B cell (primary cell): ENCODE measurements around the gene SLC39A8. TPM values are rescaled to one million over a fixed set of nuclear protein-coding genes. Genes with fewer than 3 reads are reported as not detected.
A peak's percentile ranks its signal among the peaks of the same experiment; 100 is the strongest.

Experiments used
- ATAC-seq: fragments of 200-7000 bp; cut with Tn5 transposase; one replicate; pipeline ENCODE4 v1.10.0; 2021; ENCODE audit warnings: low read depth, mild to moderate bottlenecking, moderate number of reproducible peaks, moderate library complexity
- CTCF ChIA-PET: fragments of 350-600 bp; sonication (Branson Sonifier 250); formaldehyde crosslinking; loops from one replicate; lab custom pipeline; 2021; ENCODE audit warnings: antibody characterized with exemption, inconsistent platforms; lab: Charles Lee
- POLR2A ChIA-PET: fragments of 350-600 bp; sonication (Branson Sonifier 250); formaldehyde crosslinking; loops from one replicate; lab custom pipeline; 2021; ENCODE audit warnings: antibody characterized with exemption; lab: Charles Lee
- DNase-seq: peaks from one replicate; pipeline ENCODE4 v3.0.0; 2013
- H2AFZ ChIP-seq: 2 replicates; pipeline ENCODE4 v1.6.1; 2012; ENCODE audit warnings: mild to moderate bottlenecking, low read depth, low read length; ENCODE audit not compliant: insufficient read depth, poor library complexity, severe bottlenecking
- H3K27ac ChIP-seq, 2 donors: 1 replicate in 1 of 2; 2 replicates in 1 of 2; pipeline ENCODE4 v1.5.1; 2012 to 2013; ENCODE audit warnings: low read length in 2 of 2, mild to moderate bottlenecking in 2 of 2, moderate library complexity in 1 of 2
- H3K27me3 ChIP-seq, 4 experiments: fragments of 200-600 bp in 1 of 4; sonication (generic) in 1 of 4; replicated peaks in 1 of 4; 1 replicate in 2 of 4; 2 replicates in 2 of 4; pipeline versions ENCODE4 v1.6.1 to v1.7.0; 2013 to 2016; ENCODE audit warnings: low read length in 3 of 4, mild to moderate bottlenecking in 2 of 4, mixed read lengths in 1 of 4, moderate library complexity in 1 of 4; ENCODE audit not compliant: insufficient read depth in 4 of 4, control insufficient read depth in 3 of 4; ENCODE audit errors: control extremely low read depth in 1 of 4
- H3K36me3 ChIP-seq, 2 experiments: replicated peaks in 1 of 2; 1 replicate in 1 of 2; 2 replicates in 1 of 2; pipeline versions ENCODE4 v1.6.1 to v1.7.1; 2013; ENCODE audit warnings: low read length in 1 of 2; ENCODE audit not compliant: insufficient read depth in 2 of 2, control insufficient read depth in 1 of 2; ENCODE audit errors: control extremely low read depth in 1 of 2, extremely low read depth in 1 of 2
- H3K4me1 ChIP-seq, 2 donors: fragments of 200-600 bp in 1 of 2; sonication (generic) in 1 of 2; 1 replicate in 1 of 2; 2 replicates in 1 of 2; pipeline versions ENCODE4 v1.5.1 to v1.6.1; 2013 to 2017; ENCODE audit warnings: low read length in 2 of 2; ENCODE audit not compliant: control insufficient read depth in 2 of 2, insufficient read depth in 2 of 2
- H3K4me2 ChIP-seq: replicated peaks from 2 replicates; pipeline ENCODE3; 2012; ENCODE audit warnings: mild to moderate bottlenecking, low read depth, low read length; ENCODE audit not compliant: poor library complexity, severe bottlenecking
- H3K4me3 ChIP-seq, 5 experiments: fragments of 200-600 bp in 1 of 5; sonication (generic) in 1 of 5; 1 replicate in 3 of 5; 2 replicates in 2 of 5; pipeline versions ENCODE4 v1.5.1 to v1.7.0; 2011 to 2016; ENCODE audit warnings: low read length in 4 of 5, mild to moderate bottlenecking in 4 of 5, low read depth in 2 of 5, control low read depth in 1 of 5, moderate library complexity in 1 of 5; ENCODE audit not compliant: insufficient read depth in 1 of 5; ENCODE audit errors: control extremely low read depth in 1 of 5, extremely low read depth in 1 of 5
- H3K79me2 ChIP-seq: fragments of 200-600 bp; sonication (generic); one replicate; pipeline ENCODE4 v1.6.0; 2016; ENCODE audit warnings: low read length; ENCODE audit not compliant: control insufficient read depth, insufficient read depth
- H3K9ac ChIP-seq: fragments of 200-600 bp; sonication (generic); 2 replicates; pipeline ENCODE4 v1.6.1; 2017; ENCODE audit warnings: mild to moderate bottlenecking, low read length, moderate library complexity
- H3K9me3 ChIP-seq, 3 donors: one replicate each; pipeline versions ENCODE4 v1.6.1 to v1.7.1; 2013; ENCODE audit warnings: low read length in 2 of 3; ENCODE audit not compliant: control insufficient read depth in 2 of 3, insufficient read depth in 1 of 3; ENCODE audit errors: control extremely low read depth in 1 of 3
- H4K20me1 ChIP-seq: 2 replicates; pipeline ENCODE4 v1.6.0; 2012; ENCODE audit warnings: mild to moderate bottlenecking, low read length; ENCODE audit not compliant: insufficient read depth, control insufficient read depth, poor library complexity, severe bottlenecking
- H3K27ac Mint-ChIP-seq: one replicate; pipeline ENCODE4 v1.8.0; 2021; ENCODE audit warnings: mixed read lengths
- H3K27me3 Mint-ChIP-seq: one replicate; pipeline ENCODE4 v1.8.0; 2021; ENCODE audit warnings: mixed read lengths
- H3K4me1 Mint-ChIP-seq: one replicate; pipeline ENCODE4 v1.8.0; 2021; ENCODE audit warnings: mixed read lengths
- H3K4me3 Mint-ChIP-seq: one replicate; pipeline ENCODE4 v1.8.0; 2021; ENCODE audit warnings: mixed read lengths
- H3K9me3 Mint-ChIP-seq: one replicate; pipeline ENCODE4 v1.8.0; 2022; ENCODE audit warnings: mixed read lengths; ENCODE audit not compliant: insufficient read depth
- EZH2 ChIP-seq: IDR thresholded peaks from 2 replicates; pipeline ENCODE4 v1.6.1; 2012; ENCODE audit warnings: borderline replicate concordance, low read depth, mild to moderate bottlenecking, moderate library complexity, low read length; ENCODE audit not compliant: insufficient read depth, poor library complexity, severe bottlenecking
- WGBS: methylation state at CpG from one replicate; pipeline ENCODE4 v1.1.5; 2013; ENCODE audit warnings: missing lambda C conversion rate; ENCODE audit not compliant: insufficient coverage; 5-methylcytosine and 5-hydroxymethylcytosine counted together
- intact Hi-C: fragments of 100-400 bp; cut with micrococcal nuclease; formaldehyde crosslinking; loops from one replicate; pipeline ENCODE4 v1.10.0; 2022
- polyA plus RNA-seq: library from polyadenylated mRNA; depleted of rRNA; stranded (reverse); fragments of >200 nt; gene quantifications from 2 replicates; pipeline ENCODE4 v1.2.3, GENCODE V29; 2012
- total RNA-seq, 2 donors: library from RNA; stranded (reverse); fragments of 120-200 nt in 1 of 2; gene quantifications; 1 replicate in 1 of 2; 2 replicates in 1 of 2; pipeline versions ENCODE4 v1.2.3 to v1.2.4, GENCODE V29; 2013 to 2022
- TF ChIP-seq, protein P1 (sequence below): fragments of 200-600 bp; IDR thresholded peaks from one replicate; pipeline ENCODE4 v1.8.0; 2022; ENCODE audit warnings: antibody characterized with exemption, mild to moderate bottlenecking

Gene SLC39A8
- total and polyA plus RNA-seq, 2 donors (not counting 1 experiment from before 2014, with no cell fraction given), result 2.4 to 8.4 TPM

DNA sequence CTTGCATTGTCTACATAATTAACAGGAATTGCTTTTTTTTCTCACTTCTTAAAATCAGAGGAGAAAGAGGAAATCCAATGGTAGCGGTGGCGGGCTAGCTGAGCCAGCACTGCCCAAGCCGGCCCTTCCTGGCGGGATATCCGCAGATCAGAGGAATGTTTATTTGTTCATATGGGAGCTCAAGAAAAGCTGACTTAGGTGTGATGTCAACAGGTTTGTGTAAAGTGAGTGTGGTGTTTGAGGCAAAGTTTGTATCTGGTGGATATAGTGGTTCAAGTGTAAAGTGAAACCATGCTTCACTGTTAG lies 466 bp upstream of the SLC39A8 start:
- H3K36me3 ChIP-seq, result no peaks in the 10 kb centered on the region
- Mint-ChIP-seq H3K4me3 (peak overlapping the region; percentile 87), H3K27me3 (no peaks in the 10 kb centered on the region), H3K9me3 (no peaks in the 10 kb centered on the region), H3K27ac (peak overlapping the region; percentile 90), H3K4me1 (peaks cover 22% of the 10 kb centered on the region)
- H3K9ac ChIP-seq, result peak overlapping the region; percentile 81
- H3K9me3 ChIP-seq, result no peaks in the 10 kb centered on the region
- peak overlapping the region; percentile 85 for H3K4me2 ChIP-seq
- H4K20me1 ChIP-seq, result no peaks in the 10 kb centered on the region
- no peaks in the 10 kb centered on the region for H3K27me3 ChIP-seq
- peaks cover 22% of the 10 kb centered on the region for H3K79me2 ChIP-seq
- no peak for DNase-seq
- WGBS, result 0% methylated on average over 5 of the region's 5 CpGs
- no peak for ATAC-seq
- H3K27ac ChIP-seq, result peak overlapping the region; percentile 35 to 90
- POLR2A ChIA-PET, result no interaction called here
- no peak for TF ChIP-seq EZH2
- TF ChIP-seq, protein P1, sequence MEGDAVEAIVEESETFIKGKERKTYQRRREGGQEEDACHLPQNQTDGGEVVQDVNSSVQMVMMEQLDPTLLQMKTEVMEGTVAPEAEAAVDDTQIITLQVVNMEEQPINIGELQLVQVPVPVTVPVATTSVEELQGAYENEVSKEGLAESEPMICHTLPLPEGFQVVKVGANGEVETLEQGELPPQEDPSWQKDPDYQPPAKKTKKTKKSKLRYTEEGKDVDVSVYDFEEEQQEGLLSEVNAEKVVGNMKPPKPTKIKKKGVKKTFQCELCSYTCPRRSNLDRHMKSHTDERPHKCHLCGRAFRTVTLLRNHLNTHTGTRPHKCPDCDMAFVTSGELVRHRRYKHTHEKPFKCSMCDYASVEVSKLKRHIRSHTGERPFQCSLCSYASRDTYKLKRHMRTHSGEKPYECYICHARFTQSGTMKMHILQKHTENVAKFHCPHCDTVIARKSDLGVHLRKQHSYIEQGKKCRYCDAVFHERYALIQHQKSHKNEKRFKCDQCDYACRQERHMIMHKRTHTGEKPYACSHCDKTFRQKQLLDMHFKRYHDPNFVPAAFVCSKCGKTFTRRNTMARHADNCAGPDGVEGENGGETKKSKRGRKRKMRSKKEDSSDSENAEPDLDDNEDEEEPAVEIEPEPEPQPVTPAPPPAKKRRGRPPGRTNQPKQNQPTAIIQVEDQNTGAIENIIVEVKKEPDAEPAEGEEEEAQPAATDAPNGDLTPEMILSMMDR, result peak; percentile 54
- H3K4me1 ChIP-seq, result peaks cover 21 to 22% of the 10 kb centered on the region in 2 donors
- intact Hi-C loops, result loop anchor here (1.0 to 10.0 kb wide), 8 partner anchors 86 to 1001 kb away; partner anchors contain the start of genes BDH2, CENPE, PPP3CA and SLC9B1
- peak overlapping the region; percentile 92 for H2AFZ ChIP-seq
- H3K4me3 ChIP-seq, result peak overlapping the region; percentile 36 to 91 (median 84)
- CTCF ChIA-PET, result interaction anchor here (0.7 to 1.1 kb wide), 4 partner anchors 9 to 746 kb away, joined by 3 to 7 read pairs (median 4); no protein-coding TSS in a partner anchor

DNA sequence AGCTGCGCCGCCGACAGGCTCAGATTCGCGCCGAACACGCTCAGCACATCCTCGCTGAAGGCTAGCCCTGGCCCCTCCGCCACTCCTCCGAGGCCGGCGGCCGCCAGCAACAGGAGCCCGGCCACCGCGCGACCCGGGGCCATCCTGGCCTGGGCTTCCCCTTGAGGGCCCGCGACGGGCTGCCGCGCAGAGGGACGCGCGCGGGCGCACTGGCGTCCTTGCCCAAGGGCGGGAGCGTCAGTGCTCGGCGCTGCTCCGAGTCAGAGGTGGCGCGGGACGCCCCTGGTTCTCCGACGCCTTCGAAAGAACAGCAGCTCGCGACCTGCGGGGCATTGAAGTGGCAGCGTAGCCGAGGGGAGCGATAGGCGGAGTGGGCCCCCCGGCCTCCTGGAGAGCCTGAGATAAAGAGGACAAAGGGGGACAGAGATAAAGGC lies 745 bp downstream of the SLC39A8 start:
- Histone ChIP-seq H3K36me3 (no peaks in the 10 kb centered on the region), H3K4me2 (peak overlapping the region; percentile 85), H3K4me1 (peaks cover 21 to 23% of the 10 kb centered on the region in 2 donors), H3K4me3 (peak overlapping the region; percentile 75 to 91 (median 84)), H3K9me3 (no peaks in the 10 kb centered on the region), H4K20me1 (no peaks in the 10 kb centered on the region), H3K27me3 (no peaks in the 10 kb centered on the region), H3K79me2 (peaks cover 30% of the 10 kb centered on the region), H2AFZ (peak overlapping the region; percentile 92), H3K27ac (peak overlapping the region; percentile 88 to 90), H3K9ac (peak overlapping the region; percentile 81)
- ChIA-PET POLR2A (interaction anchor here (0.9 to 1.2 kb wide), 2 partner anchors 45 to 998 kb away, joined by 3 to 4 read pairs; no protein-coding TSS in a partner anchor), CTCF (no interaction called here)
- Mint-ChIP-seq H3K9me3 (no peaks in the 10 kb centered on the region), H3K27me3 (no peaks in the 10 kb centered on the region), H3K4me1 (peaks cover 24% of the 10 kb centered on the region), H3K4me3 (peak overlapping the region; percentile 87), H3K27ac (peak overlapping the region; percentile 90)
- under 1% methylated on average over 48 of the region's 48 CpGs for WGBS
- TF ChIP-seq, protein P1, result no peak
- TF ChIP-seq EZH2, result no peak
- intact Hi-C loops, result loop anchor here (2.0 to 10.0 kb wide), 4 partner anchors 158 to 1000 kb away; partner anchors contain the start of genes PPP3CA and SLC9B1
- ATAC-seq (peak; percentile 58), DNase-seq (peak; percentile 83)
